ENCODE data around the gene GRIK3.
"Not testable (repeated sequence)": the region's sequence is repeated elsewhere in the genome, so short reads cannot be mapped to it uniquely, and the experiment has no call there.

GRIK3 gene

DNA sequence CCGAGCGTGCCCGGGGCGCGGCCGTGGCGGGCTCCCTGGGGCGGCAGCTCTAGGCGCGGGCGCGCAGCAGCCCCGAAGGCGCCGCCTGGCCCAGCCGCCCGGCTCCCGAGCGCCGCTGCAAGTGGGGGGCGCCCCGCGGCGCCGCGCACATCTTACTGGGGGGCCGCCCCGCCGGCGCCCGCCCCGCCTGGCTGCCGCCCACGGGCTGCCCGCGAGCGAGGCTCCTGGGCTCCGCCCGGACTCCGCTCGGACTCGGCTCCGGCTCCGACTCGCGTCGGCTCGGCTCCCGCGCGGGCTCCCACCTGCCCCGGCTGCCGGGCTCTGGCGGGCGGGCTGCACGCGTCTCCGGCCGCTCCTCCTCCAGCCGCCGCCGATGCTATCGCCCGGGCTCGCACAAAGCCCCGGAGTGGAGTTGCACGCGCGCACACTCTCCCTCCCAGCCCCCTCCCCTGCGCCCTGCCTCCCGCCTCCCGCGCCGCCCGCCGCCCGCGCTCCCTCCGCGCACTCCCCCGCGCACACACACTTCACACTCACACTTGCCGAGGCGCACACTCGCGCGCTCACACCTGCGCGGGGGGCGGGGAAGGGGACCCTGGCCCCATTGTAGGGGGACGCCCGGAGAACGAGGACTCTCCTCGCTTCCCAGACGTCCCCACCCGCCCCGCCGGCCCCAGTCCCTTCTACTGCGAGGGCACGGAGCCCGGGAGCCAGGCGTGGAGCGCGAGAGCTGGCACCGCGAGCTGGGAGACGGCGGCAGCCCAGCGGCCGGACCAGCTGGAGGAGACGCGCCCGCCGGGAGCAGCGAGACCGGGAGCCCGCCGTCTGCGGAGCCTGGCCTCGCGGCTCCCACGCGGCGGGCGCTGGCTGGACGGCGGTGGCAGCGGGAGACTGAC lies at the start of gene GRIK3:
Gene GRIK3, minus strand, starts transcription at position 395 of the 893 bp plus-strand sequence. CDS start 407 bp downstream, outside the sequence.
- no peak for DNase-seq

DNA sequence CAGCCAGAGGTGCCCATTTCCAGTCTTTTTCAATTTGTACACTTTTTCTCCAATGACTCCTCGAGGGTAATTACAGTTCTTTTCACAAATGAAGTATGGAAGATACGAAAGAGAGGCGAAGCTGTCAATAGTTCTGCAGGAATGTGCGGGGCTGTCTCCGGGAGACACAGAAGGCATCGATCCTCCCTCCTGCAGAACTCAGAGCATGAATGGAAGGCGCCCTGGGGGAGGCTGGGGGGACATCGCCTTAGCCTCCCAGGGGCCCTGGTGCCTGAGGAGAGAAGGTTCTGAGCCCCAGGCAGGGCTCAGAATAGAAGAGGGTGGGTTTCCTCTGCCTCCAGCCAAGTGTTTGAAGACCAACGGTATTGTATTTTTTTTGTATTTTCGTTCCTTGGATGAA lies 49.7 kb upstream of the GRIK3 start:
- DNase-seq, result no peak

DNA sequence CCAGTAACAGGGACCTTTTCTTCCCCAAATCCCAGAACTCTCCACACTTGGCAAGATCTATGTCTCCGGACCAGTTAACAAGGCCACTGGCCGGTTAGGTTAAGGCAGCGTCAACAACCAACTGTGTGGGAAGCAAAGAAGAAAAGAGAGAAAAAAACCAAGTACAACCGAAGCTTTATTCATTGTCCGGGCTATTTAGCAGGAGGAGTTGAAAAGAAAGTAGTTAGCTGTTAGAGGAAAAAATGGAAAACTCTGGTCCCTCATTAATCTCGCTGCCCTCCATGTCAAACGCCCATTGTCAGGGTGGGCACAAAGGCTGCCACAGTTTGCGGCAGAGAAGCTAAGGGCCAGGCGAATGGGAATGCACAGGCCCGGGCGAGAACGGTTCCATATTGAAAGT lies 49.3 kb upstream of the GRIK3 start:
- no peak for DNase-seq

DNA sequence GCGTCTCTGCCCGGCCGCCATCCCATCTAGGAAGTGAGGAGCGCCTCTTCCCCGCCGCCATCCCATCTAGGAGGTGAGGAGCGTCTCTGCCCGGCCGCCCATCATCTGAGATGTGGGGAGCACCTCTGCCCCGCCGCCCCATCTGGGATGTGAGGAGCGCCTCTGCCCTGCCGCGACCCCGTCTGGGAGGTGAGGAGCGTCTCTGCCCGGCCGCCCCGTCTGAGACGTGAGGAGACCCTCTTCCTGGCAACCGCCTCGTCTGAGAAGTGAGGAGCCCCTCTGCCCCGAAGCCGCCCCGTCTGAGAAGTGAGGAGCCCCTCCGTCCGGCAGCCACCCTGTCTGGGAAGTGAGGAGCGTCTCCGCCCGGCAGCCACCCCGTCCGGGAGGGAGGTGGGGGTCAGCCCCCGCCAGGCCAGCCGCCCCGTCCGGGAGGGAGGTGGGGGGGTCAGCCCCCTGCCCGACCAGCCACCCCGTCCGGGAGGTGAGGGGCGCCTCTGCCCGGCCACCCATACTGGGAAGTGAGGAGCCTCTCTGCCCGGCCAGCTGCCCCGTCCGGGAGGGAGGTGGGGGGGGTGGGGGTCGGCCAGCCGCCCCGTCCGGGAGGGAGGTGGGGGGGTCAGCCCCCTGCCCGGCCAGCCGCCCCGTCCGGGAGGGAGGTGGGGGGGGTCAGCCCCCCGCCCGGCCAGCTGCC lies 46.1 kb upstream of the GRIK3 start:
- DNase-seq, result not testable (repeated sequence)

DNA sequence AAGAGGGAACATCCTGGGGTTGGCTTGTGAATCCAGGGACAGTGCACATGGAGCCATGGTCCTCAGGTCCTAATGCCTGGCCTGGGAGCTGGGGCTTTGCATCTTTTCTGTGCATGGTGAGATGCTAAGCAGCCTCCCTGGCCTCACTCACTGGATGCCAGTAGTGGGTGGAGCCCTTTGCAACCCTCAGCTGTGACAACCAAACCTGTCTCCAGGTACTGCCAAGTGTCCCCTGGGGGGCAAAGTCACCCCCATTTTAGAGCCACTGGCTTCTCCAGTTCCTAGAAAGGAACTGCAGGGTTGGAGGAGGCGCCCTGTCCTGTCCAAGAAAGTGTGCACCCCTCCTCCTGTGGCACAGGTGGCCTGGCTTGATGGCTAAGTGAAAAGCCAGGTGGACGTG lies 44.6 kb upstream of the GRIK3 start:
- no peak for DNase-seq

DNA sequence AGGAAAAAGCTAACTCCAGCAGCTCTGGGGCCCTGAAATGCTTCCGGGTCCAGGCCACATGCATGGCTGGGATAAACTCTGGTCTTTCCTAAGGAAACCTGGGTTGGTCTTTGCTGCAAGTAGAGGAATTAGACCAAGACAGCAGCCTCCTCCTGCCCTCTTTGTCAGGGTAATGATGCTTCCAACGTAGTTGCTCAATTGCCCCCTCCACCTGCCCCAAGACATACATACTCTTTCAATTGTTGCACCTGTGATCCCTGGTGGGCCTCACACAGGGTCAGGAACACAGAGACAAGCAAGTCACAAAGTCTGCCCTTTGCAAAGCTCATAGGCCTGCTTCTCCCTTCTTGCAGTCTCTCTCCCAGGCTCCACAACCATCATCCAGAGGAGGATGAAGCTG lies 41.9 kb upstream of the GRIK3 start:
- no peak for DNase-seq

DNA sequence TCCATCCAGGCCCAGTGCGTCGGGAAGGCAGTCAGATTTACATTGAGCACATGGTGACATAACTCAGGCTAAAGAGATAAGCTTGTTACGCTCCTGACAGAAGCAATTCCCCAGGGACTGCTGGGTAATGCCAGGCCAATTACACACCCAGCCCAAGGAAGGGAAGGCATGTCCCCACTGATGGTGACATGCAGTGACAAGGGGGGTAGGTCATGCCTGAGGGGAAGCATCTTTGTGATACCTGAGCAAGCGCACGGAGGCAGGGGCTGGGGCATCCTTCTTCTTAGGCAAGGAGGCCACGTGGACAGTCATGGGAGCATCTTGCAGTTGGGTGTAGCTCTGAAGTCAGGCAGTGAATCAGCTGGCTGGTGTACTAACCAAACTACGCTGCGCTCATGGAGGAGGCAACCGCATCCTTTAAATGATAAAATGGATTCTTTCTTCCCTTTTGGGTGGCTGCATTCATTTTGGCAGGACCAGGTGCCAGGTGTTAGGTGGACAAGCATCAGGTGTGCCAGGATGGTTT lies 39.6 kb upstream of the GRIK3 start:
- DNase-seq, result no peak

DNA sequence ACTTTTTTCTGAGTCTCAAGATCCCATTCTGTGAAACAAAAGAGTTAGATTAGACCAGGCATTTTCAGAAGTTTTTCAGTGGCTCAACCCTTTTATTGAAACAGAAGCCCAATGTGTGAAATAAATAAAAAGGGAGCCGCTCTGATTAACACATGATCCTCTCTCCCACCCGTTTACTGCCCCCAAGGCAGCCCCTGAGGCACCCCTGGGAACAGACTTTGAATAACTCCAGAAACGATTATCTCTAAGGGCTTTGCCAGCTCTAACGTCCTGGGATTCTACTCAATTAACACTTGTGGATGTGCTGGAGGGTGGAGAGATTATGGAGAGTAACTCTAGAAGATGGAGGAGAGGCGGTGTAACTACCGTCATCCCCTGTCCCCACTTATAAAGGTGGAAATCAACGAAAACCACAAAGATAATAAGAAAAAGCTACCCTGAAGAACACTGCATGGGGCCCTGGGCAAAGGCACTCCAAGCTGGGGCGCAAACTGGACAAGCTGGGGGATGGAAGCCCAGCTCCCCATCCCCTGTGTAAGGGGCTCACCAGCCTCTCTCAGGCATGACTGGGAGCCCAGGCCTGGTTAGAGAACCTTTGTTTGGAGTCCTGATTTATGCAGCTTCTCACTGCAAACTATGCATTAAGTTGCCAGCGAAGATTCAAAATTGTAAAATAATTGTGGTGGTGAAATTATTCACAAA lies 39.0 kb upstream of the GRIK3 start:
- no peak for DNase-seq

DNA sequence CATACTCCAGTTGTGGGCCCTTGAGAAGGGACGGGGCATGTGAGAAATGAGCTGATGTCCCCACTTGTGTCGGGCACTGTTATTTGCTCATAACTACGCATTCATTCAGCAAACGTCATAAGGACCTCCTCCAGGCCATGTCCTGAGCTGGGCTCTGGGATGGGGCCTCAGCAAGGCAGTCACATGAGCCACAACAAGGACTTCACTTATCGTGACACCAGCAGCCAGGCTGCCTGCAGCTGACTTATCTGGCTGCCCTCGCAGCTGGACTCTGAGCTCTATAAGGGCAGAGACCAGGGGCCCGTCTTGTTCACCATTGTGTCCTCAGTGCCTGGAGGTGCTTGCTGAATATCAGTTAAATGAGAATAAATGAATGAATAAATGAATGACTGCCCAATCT lies 37.5 kb upstream of the GRIK3 start:
- DNase-seq, result no peak

DNA sequence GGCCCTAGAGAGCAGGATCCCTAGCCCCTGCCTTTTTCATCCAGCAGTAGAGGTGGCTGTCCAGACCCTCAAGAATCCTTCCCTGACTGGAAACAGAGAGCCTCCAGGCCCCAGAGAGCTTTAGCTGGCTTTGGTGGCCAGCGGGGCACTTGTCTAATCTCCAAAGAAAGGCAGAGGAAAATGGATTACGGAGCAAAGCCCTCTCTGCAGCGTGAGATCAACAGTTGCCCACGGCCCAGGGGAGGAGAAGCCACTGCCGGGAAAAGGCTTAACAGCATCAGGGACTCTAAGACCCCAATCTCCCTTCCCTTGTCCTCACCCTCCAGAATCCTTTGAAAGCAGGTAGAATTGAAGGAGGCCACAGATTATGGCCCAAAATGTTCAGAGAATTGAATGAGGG lies 35.8 kb upstream of the GRIK3 start:
- no peak for DNase-seq

DNA sequence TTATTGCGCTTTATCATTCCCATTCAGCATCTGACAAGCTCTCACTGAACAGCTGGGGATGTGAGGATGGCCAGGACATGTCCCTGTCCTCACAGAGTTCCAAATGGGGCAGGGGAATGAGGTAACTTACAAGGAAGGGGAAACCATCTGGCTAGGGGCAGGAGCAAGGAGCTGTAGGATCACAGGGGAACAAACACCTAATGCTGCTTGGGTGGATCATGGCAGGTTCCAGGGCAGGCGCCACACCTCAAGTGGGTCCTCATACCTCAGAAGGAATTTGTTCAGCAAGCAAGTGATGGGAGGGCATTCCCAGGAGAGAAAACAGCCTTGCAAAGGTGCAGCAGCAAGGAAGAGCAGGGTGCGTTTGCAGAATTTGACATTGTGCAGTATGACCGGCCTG lies 35.1 kb upstream of the GRIK3 start:
- no peak for DNase-seq

DNA sequence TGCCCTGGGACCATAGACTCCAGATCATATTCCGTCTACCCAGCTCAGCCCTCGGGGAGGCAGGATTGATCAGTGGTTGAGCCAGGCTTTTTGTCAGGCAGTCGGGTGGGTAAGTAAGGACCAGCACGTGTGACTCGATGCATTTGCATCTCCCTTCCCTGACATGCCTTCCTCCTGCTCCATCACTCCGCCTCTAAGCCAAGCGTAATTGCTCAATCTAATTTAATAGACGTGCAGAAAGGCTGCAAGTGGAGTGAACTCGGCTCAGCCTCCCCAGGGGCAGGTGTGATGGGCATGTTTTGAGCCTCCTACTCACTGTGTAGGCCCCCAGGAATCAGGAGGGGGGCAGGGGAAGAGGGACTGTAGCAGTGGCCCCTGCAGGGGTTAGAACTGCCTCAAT lies 34.6 kb upstream of the GRIK3 start:
- no peak for DNase-seq

DNA sequence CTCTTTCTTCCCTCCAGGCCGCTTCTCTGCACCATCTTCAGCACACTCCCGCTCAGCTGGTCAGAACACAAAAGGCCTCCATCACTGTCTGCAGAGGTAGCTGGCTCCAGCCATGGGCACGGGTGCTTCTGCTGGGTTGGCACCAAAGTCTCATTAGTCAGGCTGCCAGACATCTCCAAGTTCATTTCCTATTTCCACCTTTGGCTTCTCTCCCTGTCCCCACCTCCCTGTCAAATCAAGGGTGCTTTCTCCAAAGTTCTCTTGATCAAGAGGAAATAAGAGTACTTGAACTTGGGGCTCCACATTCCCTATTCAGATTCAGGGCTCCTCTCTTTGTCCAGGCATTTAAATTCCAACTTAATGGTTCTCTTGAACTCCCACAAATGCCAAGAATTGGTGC lies 33.9 kb upstream of the GRIK3 start:
- DNase-seq, result no peak

DNA sequence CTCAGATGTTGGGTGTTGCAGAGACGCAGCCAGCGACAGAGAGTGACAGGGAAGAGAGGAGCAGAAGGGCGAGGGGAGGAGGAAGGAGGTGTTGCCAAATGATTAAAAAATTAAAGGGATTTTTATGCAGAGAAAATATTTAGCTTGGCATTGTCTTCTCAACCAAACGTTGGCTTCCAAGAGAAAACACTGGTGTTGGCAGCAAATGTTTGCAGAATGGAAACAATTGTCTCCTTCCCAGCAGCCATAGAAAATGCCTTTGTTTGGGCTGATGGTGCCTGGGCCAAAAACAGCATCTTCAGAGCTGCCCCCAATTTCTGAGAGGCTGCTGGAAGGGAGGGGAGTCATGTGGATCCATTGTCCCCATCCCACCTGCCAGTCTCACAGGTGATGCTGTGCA lies 29.7 kb upstream of the GRIK3 start:
- DNase-seq, result no peak

DNA sequence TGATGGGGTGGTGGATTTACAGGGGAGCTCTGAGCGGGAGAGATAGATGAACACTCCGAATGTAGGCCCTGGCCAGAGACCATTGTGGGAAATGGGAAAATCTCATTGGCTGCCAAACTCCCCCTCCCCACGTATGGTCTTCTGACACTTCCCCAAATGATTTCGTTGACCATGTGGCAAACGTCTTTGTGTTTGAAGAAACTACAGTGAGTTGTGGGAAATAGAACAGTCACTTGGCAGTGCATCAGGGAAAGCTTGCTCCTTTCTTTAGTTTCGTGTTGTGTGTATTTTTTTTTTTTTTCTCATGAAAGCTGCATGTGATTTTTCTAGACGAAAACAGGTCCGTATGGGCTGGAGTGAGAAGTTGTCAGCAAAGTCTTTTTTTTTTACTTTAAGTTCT lies 25.0 kb upstream of the GRIK3 start:
- DNase-seq, result no peak

DNA sequence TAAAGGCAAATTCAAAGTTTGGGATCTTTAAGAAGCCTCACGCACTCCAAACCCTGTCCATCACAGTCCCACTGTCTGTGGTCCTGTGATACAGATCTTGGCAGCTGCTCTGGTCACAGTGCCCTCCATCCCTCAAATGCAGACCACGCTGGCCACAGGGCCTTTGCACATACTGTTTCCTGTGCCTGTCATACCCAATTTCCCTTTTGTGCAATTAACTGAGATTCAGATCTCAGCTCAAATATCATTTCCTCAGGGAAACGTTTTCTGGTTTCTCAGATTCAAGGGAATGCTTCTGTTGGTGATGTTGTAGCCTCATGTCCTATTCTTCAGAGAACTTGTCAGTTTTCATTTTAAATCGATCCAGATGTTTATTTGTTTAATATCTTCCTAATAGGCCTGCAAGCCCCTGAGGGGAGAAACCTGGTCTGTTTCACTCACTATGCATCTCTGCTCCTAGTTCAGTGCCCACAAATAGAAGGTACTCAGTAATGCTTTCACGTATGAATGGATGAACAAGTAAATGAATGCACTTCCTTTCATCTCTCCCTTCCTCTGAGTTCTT lies 24.2 kb upstream of the GRIK3 start:
- DNase-seq, result no peak

DNA sequence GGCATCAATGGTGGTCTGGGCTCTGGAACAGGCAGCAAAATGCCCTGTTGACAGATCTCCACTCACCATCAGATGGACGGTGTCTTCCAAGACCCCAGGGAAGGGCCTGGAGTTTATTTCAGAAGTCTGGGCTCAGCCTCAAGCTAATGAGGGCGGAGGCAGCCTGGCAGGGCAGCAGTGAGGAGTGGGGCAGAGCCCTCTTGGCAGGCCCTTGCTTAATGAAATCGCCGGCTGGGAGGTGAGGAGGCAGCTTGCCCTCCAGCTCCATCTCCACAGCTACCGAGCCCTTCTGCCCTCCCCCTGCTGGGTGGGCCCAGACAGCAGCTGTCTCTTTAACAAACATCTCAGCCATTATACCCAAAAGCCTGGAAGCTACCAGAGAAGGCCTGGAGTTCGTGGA lies 22.0 kb upstream of the GRIK3 start:
- DNase-seq, result no peak

DNA sequence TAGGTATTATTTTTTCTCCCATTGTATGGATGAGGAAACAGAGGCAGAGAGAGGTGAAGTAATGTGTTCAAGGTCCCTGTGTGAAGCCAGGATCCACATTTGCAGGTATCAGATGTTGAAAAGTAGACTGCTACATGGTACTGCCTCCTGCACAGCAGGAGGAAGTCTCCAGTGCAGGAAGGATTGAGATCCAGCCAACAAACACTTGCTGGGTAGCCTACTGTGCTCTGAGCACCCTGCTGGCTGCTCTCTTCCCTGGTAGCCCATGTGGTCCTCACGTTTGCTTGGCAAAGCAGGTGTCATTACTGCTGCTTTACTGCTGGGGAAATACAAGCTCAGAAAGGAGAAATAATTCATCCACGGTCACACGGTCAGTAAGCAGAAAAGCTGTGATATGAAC lies 21.3 kb upstream of the GRIK3 start:
- no peak for DNase-seq

DNA sequence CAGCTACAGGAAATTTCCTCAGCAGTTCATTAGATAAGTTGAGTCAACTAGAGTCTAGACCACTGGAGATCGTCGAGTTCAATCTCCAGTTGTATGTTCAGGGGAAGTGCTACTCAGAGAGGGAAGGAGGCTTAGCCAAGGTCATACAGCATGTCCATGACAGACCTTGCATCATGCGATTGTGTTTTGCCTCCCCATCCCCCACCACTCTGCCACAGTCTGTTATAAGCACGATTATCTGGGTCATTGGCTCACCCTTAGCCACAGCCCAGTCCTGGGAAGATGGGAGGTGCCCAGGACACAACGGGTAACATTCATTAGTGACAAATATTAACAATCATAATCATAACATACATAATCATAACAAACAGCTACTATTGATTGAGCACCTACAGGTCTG lies 18.9 kb upstream of the GRIK3 start:
- no peak for DNase-seq

DNA sequence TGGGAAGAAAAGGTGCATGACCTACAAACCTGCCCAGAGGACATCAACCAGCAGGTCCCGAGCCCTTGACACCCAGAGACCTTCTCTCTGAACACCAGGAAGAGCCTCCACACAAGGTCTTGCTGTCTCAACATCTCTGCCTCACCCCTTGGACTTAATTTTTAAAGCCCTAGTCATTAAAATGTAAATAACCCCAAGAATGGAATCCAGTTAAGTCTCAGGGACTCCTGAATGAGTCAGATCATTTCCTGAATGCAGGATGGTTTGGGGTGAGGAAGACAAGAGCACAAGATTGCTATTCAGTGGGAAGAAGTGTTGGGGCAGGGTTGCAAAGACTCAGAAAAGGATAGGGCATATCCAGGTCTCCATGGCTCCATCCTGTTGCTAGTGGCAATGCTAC lies 17.8 kb upstream of the GRIK3 start:
- no peak for DNase-seq

DNA sequence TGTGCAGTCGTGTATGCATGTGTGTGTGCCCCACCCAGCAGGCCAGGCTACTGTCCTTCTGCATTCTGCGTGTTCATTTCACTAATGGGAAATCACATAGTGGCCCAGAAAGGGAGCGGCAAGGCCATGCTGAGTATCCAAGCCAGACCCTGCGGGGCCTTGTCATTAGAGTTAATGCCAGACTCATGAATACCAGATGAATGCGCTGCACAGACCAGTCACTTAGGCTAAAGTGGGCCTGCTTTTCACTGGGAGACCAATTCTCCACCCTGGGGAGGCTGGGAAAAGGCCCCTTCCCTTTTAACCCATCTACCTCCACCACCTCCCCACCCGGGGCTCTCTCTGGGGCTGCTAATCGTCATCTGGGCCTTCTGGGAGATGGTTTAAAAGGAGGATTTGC lies 17.0 kb upstream of the GRIK3 start:
- no peak for DNase-seq

DNA sequence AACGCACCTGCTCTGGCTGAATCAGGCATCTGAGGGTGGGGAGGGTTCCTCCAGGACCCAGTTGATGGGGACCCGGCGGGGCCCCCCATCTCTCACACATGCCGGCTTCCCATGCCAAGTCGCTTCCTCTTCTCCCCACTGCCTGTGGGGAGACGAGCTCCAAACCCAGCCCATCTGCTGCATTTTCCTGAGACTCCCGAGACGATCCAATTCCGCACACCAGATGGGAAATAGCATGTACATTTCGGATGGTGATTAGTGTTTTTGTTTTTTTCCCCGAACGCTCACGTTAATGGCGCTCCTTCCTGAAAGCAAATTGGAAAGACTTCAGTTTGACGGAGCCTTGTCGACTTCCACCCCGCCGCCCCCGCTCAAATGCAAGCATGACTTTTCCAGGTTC lies 13.2 kb upstream of the GRIK3 start:
- DNase-seq, result no peak

DNA sequence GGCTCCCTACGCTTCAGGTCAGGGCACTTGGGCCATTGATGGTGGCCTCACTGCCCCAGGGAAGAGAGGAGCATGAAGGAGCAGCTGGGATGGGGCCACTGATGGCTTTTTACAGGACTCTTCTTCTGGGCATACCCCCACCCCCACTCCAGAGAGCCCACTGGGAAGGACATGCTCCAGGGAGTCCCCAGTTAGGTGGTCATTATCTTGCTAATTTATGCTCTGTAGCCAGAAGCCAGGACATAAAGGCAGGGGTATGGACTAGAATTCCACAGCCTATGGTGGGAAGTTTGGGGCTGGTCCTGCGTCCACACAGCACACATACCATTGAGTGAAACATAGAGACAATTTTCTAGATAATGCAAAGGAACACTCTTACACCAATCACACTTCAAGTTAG lies 8.8 kb upstream of the GRIK3 start:
- no peak for DNase-seq
